GM12891 (cell line): ENCODE data around the gene PRSS8.
"Not testable (repeated sequence)": the region's sequence is repeated elsewhere in the genome, so short reads cannot be mapped to it uniquely, and the experiment has no call there.

Experiments used
- DNase-seq: peaks from one replicate; pipeline ENCODE4 v3.0.0; 2011; ENCODE audit warnings: low spot score; ENCODE audit not compliant: insufficient read length
- FAIRE-seq: peaks from 2 replicates; lab custom pipeline; 2011; peaks lifted over from hg19 to GRCh38; lab: Jason Lieb, UNC
- PAX5 ChIP-seq: IDR thresholded peaks from 2 replicates; pipeline ENCODE4 v1.6.1; 2011; ENCODE audit warnings: low read length, moderate library complexity, mild to moderate bottlenecking; ENCODE audit not compliant: insufficient read depth, severe bottlenecking
- POLR2A ChIP-seq: IDR thresholded peaks from 2 replicates; pipeline ENCODE4 v1.6.1; 2011; ENCODE audit warnings: low read depth, low read length, control low read depth
- POLR2AphosphoS5 ChIP-seq: IDR thresholded peaks from 2 replicates; pipeline ENCODE4 v1.6.1; 2011; ENCODE audit warnings: low read depth, low read length, control low read depth
- POU2F2 ChIP-seq: IDR thresholded peaks from 2 replicates; pipeline ENCODE4 v1.6.1; 2011; ENCODE audit warnings: low read depth, mild to moderate bottlenecking, control low read depth, low read length, moderate library complexity
- SPI1 ChIP-seq: IDR thresholded peaks from 2 replicates; pipeline ENCODE4 v1.6.1; 2011; ENCODE audit warnings: low read depth, low read length, control low read depth
- TAF1 ChIP-seq: IDR thresholded peaks from 2 replicates; pipeline ENCODE4 v1.6.1; 2011; ENCODE audit warnings: low read depth, low read length, control low read depth

The PRSS8 gene

DNA sequence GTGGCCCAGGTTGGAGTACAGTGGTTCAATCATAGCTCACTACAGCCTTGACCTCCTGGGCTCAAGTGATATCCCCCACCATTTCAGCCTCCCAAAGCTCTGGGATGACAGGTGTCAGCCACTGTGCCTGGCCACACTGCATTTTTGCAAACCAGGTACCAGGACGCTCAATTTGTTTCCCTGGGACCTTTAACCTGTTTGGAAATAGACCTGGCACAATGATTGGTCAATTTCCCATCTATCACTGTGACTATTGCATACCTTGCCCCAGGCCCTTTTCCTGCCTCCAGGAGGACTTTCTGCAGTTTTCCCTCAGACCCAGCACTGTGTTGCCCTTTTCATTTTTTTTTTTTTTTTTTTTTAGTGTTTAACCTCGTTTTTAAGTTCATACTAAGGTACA, 33.3 kb upstream of the PRSS8 start:
- FAIRE-seq (no peak), DNase-seq (no peak)
- TF ChIP-seq PAX5 (no peak), SPI1 (no peak), TAF1 (no peak), POLR2AphosphoS5 (no peak), POLR2A (no peak), POU2F2 (no peak)

DNA sequence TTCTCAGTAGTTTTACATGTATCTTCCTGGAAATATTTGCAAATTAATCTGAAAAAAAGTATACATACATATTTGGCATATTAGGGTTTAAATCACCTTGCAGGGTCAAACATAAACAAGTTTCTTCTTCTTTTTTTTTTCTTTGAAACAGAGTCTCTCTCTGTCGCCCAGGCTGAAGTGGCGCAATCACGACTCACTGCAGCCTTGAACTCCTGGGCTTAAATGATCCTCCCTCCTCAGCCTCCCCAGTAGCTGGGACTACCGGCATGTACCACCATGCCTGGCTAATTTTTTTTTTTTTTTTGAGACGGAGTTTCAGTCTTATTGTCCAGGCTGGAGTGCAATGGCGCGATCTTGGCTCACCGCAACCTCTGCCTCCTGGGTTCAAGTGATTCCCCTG, 31.8 kb upstream of the PRSS8 start:
- FAIRE-seq (no peak), DNase-seq (no peak)
- TF ChIP-seq SPI1 (no peak), POLR2AphosphoS5 (no peak), TAF1 (no peak), PAX5 (no peak), POLR2A (no peak), POU2F2 (no peak)

DNA sequence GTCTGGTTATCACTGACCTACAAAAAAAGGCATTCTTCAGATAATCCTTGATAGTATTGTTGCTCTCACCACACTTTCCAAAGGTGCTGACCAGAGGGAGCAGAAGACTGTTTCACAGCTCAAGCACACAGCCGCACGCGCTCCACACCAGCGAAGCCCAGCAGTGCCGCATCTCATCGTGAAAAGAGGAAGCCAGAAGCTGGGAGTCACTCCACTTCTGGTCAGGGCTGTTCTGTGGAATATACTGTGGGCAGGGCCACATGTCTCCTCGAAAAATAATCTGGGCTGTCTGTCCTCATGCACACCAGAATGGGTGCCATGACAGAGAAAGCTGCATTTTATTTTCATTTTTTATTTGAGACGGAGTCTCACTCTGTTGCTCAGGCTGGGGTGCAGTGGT, 21.6 kb upstream of the PRSS8 start:
- DNase-seq (no peak), FAIRE-seq (no peak)
- TF ChIP-seq POU2F2 (no peak), PAX5 (no peak), TAF1 (no peak), SPI1 (peak; percentile 41)

DNA sequence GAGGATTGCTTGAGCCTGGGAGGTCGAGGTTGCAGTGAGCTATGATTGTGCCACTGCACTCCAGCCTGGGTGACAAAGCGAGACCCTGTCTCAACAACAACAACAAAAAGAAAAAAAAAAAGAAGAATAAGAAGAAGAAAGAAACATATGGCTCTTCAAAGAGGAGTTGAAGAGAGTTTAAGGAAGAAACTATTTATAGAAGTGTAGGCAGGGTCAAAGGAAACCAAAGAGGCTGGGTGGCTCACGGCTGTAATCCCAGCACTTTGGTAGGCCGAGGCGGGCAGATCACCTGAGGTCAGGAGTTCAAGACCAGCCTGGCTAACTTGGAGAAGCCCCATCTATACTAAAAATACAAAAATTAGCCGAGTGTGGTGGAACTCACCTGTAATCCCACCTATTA, 15.4 kb upstream of the PRSS8 start:
- not testable (repeated sequence) for FAIRE-seq, DNase-seq

DNA sequence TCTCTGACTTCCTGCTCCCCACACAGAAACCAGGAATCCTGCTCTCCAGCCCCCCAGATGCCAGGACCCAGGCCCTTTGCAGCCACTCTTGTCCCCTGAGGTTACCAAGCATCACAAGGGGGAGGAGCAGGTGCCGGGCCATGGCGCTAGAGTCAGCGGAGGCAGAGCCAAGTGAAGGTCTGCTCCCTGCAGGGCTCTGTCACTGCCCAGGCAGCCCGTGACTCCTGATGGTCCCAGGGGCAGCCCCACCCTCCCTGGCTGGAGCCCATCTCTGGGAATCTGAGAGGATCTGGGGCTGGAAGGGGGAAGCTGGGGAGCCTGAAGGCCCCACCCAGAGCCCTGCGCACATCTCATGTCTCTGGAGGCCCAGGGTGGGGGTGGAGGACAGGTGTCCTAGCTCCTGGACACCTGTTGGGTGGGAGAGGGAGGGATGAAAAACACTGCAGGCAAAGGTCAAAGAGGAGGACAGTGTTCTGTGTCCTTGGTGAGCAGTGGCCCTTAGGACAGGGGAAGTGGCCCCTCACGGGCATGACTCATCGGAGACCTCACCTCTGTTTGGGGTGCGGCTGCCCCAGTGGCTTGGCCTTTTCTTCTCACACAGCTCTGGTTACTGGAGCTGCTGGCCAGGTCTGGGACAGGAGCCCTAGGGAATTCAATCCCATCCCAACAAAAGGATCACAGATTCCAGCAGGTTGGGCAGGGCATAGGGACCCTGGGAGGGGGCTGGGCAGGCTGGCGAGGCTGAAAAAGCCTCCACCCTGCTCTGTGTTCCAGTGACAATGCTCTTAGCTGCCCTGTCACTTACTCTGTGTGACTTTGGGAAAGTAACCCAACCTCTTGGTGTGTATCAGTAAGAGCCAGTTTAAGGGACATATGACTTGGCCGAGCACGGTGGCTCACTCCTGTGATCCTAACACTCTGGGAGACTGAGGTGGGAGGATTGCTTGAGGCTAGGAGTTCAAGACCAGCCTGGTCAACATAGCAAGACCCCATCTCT, 14.7 kb upstream of the PRSS8 start, which contains the start of gene PRSS36:
Gene PRSS36 (minus strand): TSS at position 173 of the 997 bp plus-strand sequence. CDS start 31 bp downstream, at position 142.
- no peak for DNase-seq
- FAIRE-seq = no peak
- no peak for TF ChIP-seq POU2F2
- no peak for TF ChIP-seq POLR2AphosphoS5
- no peak for TF ChIP-seq SPI1
- TF ChIP-seq PAX5 = no peak
- no peak for TF ChIP-seq POLR2A
- no peak for TF ChIP-seq TAF1

DNA sequence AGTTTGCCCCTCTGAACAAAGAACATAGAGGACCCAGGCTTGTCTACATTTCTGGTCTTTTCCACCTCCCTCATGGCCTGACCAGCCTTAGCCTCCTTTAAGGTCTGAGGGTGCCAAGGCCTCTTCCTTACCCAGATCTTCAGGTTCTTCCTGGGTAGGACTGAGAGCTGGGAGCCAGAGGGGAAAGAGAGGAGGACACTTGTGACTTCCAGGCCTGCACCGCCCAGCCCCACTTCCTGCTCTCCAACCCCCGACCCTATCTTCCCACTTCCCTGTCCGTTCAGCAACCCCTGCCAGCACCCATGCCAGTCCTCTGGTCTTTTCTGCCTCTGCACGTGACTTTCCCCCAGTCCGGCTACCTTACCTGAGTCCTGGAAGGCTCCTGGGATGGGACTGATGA, 13.8 kb upstream of the PRSS8 start:
- FAIRE-seq (no peak), DNase-seq (no peak)
- TF ChIP-seq PAX5 (no peak), POLR2AphosphoS5 (no peak), POU2F2 (no peak), POLR2A (no peak), TAF1 (no peak), SPI1 (no peak)

DNA sequence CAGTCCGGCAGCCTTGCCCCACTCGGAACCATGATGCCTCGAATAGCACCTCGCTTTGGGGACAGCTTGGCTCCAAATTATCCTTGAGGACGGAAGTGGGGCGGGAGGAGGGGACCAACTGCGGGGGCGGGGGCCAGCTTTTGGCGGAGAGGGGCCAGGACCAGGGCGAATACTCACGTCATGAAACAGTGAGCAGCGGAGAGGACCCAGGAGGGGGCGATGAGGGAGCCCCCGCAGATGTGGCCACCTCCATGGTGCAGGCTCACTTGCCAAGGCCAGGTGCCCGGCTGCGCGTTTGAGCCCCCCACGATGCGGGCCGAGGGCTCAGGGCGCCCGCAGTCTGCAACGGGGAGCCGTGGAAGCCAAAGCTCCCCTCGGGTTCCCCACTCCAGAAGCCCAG, 13.4 kb upstream of the PRSS8 start:
- FAIRE-seq = no peak
- no peak for TF ChIP-seq POLR2AphosphoS5
- TF ChIP-seq SPI1 = no peak
- TF ChIP-seq PAX5 = no peak
- TF ChIP-seq POLR2A = no peak
- TF ChIP-seq POU2F2 = no peak
- DNase-seq = no peak

DNA sequence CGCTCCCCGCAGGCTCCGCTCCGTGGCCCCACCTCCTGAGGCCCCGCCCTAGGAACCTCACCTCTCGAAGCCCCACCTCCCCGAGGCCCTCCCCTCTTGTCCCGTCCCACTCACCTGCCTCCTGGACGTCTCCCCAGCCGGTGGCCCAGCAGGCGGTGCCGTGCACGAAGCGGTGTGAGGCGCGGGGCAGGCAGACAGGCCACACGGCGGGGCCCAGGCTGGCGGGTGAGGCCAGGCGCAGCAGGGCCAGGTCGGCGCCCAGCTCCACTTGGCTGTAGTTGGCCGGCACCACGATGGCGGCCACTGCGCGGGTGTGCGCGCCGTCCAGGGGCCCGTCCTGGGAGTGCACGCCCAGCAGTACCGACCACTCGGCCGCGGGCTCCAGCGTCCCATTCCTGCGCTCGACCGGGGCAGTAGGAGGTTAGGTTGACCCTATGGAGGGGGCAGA, 12.8 kb upstream of the PRSS8 start:
- no peak for FAIRE-seq
- TF ChIP-seq POLR2A (no peak), PAX5 (no peak), POU2F2 (no peak), POLR2AphosphoS5 (no peak), SPI1 (no peak), TAF1 (no peak)
- no peak for DNase-seq

DNA sequence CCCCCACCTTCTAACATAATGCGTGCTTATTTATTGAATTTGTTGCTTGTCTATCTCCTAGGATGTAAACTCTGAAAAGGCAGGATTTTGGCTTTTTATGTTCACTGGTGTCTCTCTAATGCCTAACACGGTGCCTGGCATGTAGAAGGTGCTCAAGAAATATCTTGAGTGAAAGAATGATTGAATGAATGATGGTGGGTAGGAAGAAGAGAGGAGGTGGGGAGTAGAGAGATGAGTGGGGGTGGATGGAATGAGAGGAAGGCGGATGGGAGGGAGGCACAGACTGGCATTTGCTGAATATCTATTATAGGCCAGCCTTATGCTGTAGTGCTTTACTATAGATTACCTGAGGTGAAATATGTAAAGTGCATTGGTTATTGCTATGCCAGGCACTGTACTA, 12.0 kb upstream of the PRSS8 start:
- FAIRE-seq (no peak), DNase-seq (no peak)
- TF ChIP-seq POLR2AphosphoS5 (no peak), SPI1 (no peak), TAF1 (no peak), POU2F2 (no peak), POLR2A (no peak), PAX5 (no peak)

DNA sequence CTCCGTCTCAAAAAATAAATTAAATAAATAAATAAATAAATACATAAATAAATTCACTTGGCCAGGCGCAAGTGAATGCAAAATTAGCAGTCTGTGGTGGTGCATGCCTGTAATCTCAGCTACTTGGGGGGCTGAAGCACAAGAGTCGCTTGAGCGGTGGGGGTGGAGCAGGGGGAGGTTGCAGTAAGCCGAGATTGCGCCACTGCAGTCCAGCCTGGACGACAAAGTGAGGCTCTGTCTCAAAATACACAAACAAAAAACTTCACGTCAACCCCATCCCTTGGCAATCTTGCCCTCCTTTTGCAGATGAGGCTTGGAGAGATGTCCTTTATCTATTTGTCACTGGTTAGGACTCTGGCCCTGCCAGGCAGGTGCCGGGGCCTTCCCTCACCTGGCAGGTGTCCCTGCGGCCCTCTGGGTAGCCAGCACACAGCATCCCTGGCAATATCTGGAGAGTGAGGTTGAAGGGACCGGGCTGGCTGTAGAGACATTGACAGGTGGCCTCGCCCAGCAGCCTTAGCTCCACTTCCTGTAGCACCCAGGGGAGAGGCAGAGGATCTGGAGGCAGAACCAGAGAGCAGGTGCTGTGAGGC, 10.0 kb upstream of the PRSS8 start:
- FAIRE-seq (no peak), DNase-seq (no peak)
- TF ChIP-seq POLR2A (no peak), POU2F2 (no peak), SPI1 (no peak), PAX5 (no peak)

DNA sequence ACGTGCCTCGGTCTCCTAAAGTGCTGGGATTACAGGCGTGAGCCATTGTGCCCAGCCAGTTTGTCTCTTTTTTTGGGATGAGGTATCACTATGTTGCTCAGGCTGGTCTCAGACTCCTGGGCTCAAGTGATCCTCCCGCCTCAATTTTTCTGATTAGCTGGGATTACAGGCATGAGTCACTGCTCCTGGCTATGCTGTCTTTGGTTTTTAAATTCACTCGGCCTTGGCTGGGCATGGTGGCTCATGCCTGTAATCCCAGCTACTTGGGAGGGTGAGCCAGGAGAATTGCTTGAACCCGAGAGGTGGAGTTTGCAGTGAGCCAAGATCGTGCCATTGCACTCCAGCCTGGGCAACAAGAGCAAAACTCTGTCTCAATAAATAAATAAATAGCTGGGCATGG, 8.9 kb upstream of the PRSS8 start:
- DNase-seq, FAIRE-seq: not testable (repeated sequence)
